Fibroblast of lung (primary cell): ENCODE data around the gene FOXJ1.

Experiments
- CTCF ChIP-seq, 2 donors: IDR thresholded peaks in 1 of 2; conservative IDR thresholded peaks in 1 of 2; 1 replicate in 1 of 2; 2 replicates in 1 of 2; pipeline ENCODE4 v1.5.1; 2011 to 2012; ENCODE audit warnings: low read length in 2 of 2, control low read depth in 1 of 2, inconsistent platforms in 1 of 2, low read depth in 1 of 2, mild to moderate bottlenecking in 1 of 2
- EZH2 ChIP-seq: IDR thresholded peaks from 2 replicates; pipeline ENCODE4 v1.5.1; 2012; ENCODE audit warnings: low read length, control low read depth, mild to moderate bottlenecking; ENCODE audit errors: missing control alignments

DNA sequence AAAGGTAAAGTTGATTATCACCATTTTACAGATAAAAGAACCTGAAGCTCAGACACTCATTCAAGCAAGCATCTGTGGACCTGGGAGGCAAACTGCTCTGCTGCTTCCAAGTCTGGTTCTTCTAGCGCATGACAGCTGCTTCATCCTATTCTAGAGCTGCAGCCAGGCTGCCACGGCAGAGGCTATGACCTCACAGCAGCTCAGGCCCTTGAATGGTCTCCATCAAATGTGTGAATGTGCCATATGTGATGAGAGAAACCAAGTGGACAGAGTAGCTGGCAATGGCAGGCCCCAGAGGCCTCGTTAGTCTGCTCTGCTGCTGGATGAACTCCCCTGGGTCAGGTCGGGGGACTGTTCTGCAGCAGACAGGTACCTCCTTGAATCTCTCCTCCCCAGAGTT, 30.7 kb upstream of the FOXJ1 start:
- TF ChIP-seq EZH2 (no peak), CTCF (conservative IDR thresholded peaks at IDR 0.05 in 1 of 2, IDR thresholded peaks at IDR 0.05 in 1 of 2; ENCODE audit: low read depth in 1 of 2, low read length in 2 of 2) (no peak)
